GM18907 (cell line): ENCODE measurements around the gene CCDC18.
"Not testable (repeated sequence)": the region's sequence is repeated elsewhere in the genome, so short reads cannot be mapped to it uniquely, and the experiment has no call there.

Experiments used
- ATAC-seq: cut with Tn5 transposase; IDR thresholded peaks from one replicate; pipeline ENCODE4 v1.9.1; 2021; ENCODE audit warnings: mild to moderate bottlenecking, moderate library complexity; ENCODE audit not compliant: unreplicated experiment

CCDC18 gene, protein sequence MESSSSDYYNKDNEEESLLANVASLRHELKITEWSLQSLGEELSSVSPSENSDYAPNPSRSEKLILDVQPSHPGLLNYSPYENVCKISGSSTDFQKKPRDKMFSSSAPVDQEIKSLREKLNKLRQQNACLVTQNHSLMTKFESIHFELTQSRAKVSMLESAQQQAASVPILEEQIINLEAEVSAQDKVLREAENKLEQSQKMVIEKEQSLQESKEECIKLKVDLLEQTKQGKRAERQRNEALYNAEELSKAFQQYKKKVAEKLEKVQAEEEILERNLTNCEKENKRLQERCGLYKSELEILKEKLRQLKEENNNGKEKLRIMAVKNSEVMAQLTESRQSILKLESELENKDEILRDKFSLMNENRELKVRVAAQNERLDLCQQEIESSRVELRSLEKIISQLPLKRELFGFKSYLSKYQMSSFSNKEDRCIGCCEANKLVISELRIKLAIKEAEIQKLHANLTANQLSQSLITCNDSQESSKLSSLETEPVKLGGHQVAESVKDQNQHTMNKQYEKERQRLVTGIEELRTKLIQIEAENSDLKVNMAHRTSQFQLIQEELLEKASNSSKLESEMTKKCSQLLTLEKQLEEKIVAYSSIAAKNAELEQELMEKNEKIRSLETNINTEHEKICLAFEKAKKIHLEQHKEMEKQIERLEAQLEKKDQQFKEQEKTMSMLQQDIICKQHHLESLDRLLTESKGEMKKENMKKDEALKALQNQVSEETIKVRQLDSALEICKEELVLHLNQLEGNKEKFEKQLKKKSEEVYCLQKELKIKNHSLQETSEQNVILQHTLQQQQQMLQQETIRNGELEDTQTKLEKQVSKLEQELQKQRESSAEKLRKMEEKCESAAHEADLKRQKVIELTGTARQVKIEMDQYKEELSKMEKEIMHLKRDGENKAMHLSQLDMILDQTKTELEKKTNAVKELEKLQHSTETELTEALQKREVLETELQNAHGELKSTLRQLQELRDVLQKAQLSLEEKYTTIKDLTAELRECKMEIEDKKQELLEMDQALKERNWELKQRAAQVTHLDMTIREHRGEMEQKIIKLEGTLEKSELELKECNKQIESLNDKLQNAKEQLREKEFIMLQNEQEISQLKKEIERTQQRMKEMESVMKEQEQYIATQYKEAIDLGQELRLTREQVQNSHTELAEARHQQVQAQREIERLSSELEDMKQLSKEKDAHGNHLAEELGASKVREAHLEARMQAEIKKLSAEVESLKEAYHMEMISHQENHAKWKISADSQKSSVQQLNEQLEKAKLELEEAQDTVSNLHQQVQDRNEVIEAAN (N-terminal part only)

DNA sequence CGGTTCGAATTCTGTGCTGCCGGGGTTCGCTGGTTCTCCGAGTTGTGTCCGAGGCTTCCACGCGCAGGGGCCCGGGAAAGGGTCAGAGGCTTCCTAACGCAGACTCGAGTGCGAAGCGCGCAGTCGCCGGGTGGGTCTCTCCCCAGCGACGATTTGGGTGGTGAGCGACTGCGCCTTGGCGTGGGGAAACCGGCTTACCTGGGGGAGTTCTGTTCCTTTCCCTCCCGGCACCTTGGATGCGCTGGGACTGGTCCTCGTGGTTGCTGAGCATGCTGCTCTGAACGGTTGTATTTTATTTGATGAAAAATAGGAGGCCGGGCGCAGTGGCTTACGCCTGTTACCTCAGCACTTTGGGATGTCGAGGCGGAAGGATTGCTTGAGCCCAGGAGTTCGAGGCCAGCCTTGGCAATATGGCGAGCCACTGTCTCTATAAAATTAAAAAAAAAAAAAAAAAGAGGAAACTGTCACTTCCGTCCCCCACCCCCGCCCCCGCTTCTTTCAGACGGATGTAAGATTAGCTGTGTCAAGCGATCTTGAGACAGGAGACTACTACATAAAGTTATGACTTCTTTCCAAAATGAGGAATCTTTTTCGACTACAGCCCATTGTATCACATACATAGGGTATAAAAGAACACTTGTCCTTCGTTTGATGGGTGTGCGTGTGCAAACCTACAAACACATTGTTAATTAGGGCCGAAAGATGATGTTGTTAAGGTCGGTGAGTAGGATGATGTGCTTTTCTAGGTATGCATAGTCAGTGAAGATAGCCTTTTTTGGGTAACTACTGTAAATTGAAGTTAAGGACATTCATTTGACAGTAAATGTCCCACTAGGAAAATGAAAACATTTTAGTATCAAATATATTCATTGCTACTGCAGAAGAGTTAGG, at the start of gene CCDC18:
CCDC18 (plus strand) TSS at position 2 of the 891 bp plus-strand sequence. CDS start 2,638 bp downstream, outside the sequence.
- ATAC-seq = peak; percentile 21

DNA sequence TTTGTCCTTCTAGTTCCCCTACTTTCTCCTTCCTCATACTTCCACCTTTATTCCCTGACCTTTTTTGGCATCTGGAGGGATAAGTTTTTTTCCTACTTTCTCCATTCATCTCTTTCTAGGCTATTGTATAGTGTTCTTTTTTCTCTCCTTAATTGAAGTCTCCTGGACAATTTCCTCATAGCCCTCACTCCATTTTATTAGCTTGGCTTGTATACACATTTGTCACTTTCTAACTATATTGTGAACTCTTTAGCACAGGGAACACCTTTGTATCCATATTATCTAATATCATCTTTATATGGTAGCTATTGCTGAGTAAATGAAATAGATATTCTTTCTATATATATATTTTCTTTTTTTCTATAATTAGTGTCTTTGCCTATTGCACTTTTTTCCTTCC, 47.9 kb upstream of the CCDC18 start:
- no peak for ATAC-seq

DNA sequence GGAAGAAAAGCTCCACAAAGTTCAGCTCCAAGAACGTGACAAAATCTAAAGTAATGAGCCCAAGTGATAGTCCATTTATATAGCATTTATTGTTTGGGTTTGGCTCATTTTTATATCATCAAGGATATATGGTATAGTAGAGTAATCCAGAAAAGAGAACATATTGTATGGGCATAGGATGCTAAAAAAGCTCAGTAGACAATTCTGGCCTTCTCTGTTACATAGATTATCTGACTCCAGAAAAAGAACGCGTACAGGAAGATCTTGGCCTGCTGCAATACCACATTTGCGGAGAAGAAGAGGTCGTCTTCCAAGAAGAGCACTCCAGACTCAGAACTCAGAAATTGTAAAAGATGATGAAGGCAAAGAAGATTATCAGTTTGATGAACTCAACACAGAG, 44.1 kb upstream of the CCDC18 start:
- no peak for ATAC-seq

DNA sequence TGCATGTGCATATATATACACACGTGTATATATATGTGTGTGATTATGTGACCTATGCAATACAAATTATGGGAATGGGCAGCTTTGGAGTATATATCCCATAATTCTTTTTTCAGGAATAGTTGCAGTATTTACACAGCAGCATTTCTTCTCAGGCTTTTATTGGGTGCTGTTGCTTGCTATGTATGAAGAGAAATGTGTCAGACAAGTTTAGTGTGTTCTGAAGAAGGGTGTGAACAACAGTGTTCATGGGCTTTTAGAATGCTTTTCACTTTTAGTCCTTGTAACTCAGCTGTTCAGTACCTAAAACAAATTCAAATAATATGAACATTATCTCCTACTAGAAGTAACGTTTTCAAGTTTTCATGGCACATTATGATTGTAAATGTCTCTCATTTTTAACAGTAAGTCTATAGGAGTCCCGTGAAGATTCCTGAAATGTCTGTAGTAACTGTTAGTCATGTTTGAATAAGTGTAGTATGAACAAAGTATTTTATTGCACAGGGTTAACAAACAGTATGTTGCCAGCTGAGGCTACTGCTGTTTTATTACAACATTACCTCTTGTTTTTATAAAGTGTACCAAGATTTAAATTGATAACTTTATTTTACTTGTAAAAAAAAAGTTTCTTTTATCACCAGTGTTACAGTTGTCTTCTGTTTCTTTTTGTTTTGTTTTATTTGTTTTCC, 42.8 kb upstream of the CCDC18 start:
- ATAC-seq = no peak

DNA sequence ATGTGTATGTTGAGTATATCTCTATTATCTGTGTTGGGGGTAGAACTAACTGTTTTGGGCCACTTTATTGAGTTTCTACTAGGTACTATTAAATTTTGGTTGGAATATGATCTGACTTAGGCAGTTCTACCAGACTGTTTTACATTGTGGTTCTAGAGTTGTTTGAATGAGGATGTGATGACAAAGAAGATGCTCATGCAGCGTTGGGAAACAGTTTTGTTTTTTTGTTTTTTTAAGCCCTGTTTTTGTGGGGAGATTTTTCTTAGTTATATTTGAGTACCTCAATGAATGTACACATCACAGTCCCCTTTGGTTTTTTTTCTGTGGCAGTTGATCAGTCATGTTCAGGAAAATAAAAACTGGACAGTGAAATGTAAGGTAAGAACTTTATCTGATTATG, 40.4 kb upstream of the CCDC18 start:
- no peak for ATAC-seq

DNA sequence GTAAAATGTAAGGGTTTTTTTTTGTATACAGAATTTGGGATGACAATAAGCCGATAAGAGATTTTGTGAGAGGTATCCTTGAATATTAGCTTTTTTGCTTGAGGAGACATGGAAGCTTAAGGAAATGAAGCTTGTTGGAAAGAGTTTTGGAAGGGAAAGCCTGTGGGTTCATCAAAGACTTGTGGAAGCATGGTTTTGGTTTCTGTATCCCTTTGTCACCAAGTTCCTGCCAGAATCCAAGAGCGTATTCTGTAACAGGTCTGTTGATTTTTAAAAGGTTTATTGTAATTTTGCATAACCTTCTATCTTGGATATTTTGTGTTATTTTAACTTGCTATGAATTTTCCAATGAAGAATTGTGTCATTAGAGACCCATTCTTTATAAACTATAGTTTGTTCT, 38.4 kb upstream of the CCDC18 start:
- ATAC-seq = no peak

DNA sequence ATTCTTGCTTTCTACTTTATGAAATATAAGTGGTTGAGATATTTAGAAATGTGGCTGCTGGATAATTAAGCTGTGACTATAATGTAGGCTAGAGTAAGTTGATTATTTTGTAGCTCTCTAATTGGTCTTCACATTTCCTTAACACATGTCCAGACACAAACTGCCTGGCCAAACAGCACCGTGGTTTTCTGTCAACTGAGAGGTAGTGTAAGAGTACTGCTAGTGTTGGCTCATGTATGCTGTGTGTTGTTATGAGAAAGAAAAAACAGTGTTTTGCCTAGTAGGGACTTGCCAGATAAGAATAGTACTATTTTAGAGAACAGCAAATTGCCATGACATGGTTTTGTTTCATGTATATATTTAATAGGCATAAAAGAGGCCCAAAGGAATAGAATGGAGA, 37.4 kb upstream of the CCDC18 start:
- no peak for ATAC-seq

DNA sequence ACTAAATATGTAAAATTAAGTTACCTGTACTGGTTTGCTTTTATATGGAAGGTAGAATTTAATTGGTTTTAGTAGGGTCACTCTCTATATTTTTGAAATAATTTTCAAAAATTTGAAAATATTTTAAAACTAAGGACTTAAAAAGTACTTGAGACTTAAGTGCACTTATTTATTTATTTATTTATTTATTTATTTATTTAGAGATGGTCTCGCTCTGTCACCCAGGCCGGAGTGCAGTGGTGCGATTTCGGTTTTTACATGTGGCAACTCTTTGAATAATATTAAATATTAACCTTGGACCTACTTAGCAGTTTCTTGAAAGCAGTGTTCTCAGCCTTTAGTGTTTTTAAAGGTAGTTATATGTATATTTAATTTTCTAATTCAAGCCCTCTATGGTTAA, 36.8 kb upstream of the CCDC18 start:
- no peak for ATAC-seq

DNA sequence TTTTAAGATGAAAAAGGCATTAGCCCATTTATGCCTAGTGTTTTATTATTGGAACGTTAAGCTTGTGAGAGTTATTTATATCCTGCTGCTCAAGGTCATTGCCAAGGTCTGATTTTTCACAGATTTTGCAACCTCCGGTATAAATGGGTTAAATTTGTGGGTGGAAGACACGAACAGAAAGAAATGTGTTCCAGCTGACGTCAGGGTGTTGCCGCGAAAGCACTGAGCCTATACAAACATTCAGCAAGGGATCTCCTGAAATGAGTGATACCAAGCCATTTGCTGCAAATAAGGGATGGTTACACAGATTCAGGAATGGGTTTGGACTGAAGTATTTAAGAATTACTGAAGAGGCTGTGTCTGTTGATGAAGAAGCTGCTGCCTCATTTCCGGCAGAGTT, 32.5 kb upstream of the CCDC18 start:
- ATAC-seq = no peak

DNA sequence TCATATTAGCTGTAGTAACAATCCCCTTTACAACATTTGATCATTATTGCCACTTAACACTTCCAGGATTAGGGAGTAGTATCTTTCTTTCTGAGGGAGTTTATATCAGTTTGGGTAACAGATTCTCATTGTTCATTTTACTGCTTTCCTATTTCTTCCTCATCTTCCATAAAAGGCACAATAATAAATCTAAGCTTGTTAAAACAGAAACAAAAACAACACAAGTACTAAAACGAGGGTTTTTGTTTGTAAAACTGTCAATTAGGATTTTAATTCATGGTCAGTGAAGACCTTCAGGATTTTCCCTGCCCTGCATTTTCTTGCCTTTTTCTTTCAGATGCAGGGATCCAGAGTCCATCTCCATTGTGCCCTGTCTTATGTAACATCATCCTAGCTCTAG, 29.8 kb upstream of the CCDC18 start:
- no peak for ATAC-seq

DNA sequence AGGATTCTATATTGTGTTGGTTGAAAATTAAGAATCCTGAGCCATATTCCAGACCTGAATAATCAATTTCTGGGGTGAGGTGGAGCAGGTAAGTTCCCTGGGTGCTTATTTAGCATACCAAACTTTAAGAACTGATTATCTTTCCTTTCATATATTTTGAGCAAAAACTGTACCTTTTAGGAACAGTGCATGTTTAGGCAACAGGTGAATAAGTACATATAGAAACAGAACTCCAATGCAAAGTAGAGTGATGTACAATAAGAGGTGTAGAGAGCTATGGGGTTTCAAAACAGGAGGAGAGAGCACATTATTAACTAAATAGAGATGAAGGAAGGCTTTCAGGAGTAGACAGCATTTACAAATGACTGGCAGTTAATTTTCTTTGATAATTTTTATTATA, 29.1 kb upstream of the CCDC18 start:
- ATAC-seq = no peak

DNA sequence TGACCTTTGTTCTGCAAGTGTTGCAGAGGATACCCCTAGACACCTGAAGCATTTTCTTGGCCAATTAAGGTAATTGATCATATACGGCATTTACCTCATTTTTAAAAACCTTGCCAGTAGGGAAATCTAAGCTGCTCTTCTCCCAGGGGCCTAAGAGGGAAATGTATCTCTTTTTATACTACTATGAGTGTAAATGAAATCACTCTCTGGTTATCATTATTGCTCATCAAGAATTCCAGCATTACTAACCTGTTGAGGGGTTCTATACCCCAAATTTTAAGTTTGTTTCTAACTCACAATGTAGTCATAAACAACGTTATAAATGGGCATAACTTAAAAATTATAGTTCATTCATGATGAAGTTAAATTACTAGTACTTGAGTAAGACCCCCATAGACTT, 27.7 kb upstream of the CCDC18 start:
- ATAC-seq = no peak

DNA sequence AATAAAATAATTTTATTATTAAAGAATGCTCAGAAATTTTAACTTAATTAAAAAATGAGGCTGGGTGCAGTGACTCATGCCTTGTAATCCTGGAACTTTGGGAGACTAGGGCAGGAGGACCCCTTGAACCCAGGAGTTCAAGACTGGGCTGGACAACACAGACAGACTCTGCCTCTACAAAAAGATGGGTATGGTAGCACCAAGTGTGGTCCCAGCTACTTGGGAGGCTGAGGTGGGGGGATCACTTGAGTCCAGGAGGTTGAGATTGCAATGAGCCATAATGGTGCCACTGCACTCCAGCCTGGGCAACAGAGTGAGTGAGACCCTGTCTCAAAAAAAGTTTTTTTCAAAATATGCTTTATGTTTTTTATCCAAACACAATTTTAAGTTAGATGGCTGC, 25.6 kb upstream of the CCDC18 start:
- ATAC-seq = no peak

DNA sequence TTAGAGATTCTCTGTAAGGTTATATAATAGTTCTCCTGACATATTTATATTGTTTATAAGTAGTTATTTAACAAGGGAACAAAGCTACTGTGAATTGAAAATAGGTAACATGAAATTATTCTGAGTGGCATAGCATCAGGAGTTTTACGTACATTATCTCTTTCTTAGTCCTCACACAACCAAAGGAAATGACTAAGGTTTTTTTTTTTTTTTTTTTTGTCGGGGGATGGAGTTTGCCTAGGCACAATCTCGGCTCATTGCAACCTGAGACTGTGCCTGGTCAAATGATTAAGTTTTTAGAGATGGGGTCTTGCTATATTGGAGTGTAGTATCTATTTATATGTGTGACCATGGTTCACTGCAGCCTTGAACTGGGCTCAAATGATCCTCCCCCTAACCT, 25.2 kb upstream of the CCDC18 start:
- ATAC-seq = no peak

DNA sequence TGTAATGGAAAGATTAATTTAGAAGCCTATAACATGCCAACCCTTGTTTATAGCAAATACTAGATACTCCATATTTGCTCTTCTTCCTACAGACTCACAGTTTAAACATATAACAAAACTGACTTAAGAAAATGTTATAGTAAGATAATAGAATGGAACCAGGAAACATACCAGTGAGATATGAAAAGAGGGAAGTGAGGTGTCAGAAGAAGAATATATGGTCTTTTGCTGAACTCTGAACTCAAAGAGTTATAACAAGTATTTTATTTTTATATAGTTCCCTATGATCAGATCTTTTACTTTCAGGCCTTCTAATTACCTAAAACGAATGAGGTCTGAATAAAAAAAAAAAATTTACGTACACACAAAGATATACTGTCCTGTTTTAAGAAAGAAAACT, 21.2 kb upstream of the CCDC18 start:
- ATAC-seq = no peak

DNA sequence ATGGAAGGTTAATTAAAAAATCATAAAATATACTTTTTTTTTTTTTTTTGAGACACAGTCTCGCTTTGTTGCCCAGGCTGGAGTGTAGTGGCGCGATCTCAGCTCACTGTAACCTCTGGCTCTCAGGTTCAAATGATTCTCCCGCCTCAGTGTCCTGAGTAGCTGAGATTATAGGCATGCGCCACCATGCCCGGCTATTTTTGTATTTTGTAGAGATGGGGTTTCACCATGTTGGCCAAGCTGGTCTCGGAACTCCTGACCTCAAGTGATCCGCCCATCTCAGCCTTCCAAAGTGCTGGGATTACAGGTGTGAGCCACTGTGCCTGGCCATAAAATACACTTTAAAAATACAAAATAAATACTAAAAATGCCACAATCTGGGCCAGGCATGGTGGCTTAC, 17.2 kb upstream of the CCDC18 start:
- not testable (repeated sequence) for ATAC-seq

DNA sequence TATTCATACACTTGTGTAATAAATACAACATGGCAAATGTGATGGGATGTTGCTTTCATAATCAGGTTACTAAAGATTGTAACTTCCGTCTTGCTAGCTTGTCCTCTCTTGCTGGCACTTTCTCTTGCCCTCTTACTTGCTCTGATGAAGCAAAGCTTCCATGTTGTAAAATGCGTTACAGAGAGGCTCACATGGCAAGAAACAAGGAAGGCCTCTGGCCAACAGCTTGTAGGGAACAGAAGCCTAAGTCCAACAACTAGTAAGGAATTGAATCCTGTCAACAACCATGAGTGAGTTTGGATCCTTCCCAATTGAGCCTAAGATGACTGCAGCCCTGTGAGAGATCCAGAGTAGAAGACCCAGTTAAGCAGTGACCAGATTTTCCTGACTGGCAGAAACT, 15.7 kb upstream of the CCDC18 start:
- no peak for ATAC-seq

DNA sequence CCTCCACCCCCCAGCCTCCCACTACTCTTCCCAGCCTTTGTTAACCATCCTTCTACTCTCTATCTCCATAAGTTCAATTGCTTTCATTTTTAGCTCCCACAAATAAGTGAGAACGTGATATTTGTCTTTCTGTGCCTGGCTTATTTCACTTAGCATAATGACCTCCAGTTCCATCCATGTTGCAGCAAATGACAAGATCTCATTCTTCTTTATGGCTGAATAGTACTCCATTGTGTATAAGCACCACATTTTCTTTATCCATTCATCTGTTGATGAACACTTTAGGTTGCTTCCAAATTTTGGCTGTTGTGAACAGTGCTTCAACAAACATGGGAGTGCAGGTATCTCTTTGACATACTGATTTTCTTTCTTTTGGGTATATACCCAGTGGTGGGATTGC, 14.6 kb upstream of the CCDC18 start:
- not testable (repeated sequence) for ATAC-seq

DNA sequence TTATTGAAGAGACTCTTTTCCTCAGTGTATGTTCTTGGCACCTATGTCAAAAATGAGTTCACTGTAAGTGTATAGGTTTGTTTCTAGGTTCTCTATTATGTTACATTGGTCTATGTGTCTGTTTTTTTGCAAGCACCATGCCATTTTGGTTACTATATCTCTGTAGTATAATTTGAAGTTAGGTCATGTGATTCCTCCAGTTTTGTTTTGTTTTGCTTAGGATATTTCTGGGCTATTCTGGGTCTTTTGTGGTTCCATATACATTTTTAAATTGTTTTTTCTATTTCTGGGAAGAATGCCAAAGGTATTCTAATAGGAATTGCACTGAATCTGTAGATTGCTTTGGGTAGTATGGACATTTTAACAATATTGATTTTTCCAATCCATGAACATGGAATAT, 13.5 kb upstream of the CCDC18 start:
- no peak for ATAC-seq
